ENCODE measurements around the gene EEF2K.

Gene EEF2K

DNA sequence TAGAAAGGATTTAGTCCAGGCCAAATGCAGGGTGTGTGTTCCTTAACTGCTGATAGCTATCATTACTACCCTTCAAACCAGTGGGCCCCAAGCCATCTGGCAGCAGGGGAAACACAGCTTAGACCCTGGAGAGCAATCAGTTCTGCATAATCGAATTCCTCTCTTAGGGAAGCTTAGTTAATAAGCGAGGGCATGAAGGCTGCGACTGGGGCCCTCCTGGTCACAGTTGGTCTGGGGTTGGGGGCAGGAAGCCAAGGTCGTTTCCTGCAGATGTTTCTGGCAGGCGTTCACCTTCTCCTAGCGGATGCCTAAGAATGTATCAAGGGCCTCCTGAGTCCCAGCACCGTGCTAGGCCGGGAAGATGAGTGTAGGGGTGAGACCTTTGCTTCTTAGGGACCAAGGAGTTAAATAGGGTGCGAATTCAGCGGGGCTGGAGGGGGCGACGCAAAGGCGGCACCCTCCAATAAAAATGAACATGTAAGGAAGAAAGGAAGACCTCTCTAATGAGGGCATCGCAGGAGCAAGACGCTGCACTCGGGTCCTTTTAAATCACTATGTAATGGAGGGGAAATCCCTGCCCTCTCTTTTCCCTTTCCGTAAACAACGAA, 16.5 kb upstream of the EEF2K start:
- DNase-seq (ENCODE audit: low read depth) = peak; percentile 53
- H3K4me3 ChIP-seq (ENCODE audit: low read depth, low read length) = peak overlapping the region; percentile 64
- TF ChIP-seq, protein P1, sequence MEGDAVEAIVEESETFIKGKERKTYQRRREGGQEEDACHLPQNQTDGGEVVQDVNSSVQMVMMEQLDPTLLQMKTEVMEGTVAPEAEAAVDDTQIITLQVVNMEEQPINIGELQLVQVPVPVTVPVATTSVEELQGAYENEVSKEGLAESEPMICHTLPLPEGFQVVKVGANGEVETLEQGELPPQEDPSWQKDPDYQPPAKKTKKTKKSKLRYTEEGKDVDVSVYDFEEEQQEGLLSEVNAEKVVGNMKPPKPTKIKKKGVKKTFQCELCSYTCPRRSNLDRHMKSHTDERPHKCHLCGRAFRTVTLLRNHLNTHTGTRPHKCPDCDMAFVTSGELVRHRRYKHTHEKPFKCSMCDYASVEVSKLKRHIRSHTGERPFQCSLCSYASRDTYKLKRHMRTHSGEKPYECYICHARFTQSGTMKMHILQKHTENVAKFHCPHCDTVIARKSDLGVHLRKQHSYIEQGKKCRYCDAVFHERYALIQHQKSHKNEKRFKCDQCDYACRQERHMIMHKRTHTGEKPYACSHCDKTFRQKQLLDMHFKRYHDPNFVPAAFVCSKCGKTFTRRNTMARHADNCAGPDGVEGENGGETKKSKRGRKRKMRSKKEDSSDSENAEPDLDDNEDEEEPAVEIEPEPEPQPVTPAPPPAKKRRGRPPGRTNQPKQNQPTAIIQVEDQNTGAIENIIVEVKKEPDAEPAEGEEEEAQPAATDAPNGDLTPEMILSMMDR (IDR thresholded peaks at IDR 0.05; ENCODE audit: insufficient read depth, low read depth, low read length, missing control alignments) = no peak

DNA sequence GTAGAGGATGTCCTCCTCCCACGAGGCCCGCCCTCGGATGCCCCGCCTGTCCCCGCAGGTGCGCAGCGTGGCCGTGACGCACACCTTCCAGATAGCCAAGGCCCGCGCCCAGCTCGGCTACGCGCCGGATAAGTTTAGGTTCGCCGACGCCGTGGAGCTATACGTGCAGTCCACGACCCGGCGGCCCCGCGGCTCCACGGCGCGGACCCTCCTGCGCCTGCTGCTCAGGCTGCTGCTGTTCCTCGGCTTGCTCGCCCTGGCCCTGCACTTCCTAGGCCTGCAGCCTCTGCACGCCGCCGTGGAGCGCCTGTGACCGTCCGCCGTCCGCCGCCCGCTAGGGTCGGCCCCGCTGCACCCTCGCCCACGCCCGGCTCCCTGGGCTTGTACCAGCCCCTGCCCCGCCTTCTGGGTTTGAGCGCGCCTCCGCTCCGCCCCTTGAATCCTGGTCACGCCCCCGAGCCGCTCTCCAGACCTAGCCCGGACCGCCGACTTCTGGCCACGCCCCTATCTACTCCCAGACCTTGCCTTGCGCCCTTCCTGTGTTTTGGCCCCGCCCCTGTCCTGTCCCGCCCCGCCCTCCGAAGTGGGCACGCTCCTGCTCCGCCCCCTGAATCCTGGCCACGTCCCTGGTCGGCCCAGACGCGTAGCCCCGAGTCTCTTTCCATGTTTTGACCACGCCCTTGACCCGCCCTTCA, 15.8 kb upstream of the EEF2K start:
- peak; percentile 100 for DNase-seq (ENCODE audit: low read depth)
- TF ChIP-seq, protein P1 (IDR thresholded peaks at IDR 0.05; ENCODE audit: insufficient read depth, low read depth, low read length, missing control alignments) = no peak
- peak overlapping the region; percentile 64 for H3K4me3 ChIP-seq (ENCODE audit: low read depth, low read length)

DNA sequence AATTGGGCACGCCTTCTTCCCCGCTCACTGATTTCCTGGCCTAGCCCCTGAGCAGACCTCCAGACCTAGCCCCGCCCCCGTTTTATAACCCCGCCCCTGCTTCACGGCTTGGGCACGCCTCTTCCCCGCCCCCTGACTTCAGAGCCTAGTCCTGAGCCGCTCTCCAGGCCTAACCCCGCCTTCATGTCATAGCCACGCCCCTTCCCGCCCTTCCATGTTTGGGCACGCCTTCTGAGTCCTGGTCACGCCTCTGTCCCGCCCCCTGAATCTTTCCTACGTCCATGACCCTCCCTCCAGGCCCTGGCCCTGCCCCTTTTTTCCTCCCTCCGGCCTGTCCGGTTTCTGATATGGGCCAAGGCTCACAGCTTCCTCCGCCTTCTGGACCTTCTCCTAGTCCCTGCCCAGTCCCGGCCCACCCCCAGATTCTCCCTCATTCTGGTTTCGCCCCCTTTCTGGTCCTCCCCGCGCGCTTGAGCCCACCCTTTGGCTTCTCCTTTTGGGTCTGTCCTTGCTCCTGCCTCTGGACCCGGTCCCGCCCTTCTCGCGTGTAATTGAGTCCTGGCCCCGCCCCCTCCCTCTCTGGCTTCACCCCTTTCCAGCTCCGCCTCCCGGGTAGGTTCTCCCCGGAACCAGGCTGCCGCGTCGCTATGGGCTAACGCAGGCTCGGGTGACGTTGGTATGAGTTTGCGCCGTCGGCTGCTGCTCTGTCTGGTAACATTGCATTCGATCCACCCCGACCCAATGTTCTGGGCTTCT, 15.1 kb upstream of the EEF2K start:
- peak overlapping the region; percentile 82 for H3K4me3 ChIP-seq (ENCODE audit: low read depth, low read length)
- peak; percentile 98 for DNase-seq (ENCODE audit: low read depth)
- TF ChIP-seq, protein P1 (IDR thresholded peaks at IDR 0.05; ENCODE audit: insufficient read depth, low read depth, low read length, missing control alignments) = no peak

DNA sequence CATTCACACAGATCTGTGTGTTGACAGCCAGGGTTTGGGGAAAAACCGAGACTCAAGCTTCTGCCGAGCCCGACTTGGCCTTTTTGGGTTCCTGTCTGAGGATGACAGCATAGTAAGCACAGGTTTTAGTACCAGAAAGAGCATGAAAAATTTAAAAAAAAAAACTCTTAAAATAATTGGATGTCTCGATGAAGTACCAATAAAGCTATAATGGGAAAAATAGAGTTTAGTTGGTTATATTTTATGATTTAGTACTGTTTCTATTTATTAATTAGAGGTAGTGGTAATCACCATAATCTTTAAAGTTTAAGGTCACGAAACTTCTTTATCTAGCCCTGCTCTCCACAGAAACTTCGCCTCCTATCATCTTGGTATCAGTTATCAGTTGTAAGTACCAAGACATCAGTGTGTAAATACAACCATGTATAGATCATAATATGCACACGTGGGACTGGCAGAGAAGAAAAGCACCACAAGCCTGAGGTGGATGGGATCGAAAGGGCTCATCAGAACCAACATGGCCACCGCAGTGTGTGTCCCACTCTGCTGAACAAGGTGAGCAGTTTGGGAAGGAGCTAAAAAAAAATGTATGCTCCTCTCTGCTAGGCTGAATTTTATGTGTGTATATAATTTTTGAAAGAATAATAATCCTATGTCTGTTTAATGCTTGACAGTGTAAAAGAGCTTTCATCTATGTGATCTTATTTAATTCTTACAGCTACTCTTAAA, 14.4 kb upstream of the EEF2K start:
- DNase-seq (ENCODE audit: low read depth) = peak; percentile 72
- TF ChIP-seq, protein P1 (IDR thresholded peaks at IDR 0.05; ENCODE audit: insufficient read depth, low read depth, low read length, missing control alignments) = no peak
- H3K4me3 ChIP-seq (ENCODE audit: low read depth, low read length) = peak overlapping the region; percentile 82

DNA sequence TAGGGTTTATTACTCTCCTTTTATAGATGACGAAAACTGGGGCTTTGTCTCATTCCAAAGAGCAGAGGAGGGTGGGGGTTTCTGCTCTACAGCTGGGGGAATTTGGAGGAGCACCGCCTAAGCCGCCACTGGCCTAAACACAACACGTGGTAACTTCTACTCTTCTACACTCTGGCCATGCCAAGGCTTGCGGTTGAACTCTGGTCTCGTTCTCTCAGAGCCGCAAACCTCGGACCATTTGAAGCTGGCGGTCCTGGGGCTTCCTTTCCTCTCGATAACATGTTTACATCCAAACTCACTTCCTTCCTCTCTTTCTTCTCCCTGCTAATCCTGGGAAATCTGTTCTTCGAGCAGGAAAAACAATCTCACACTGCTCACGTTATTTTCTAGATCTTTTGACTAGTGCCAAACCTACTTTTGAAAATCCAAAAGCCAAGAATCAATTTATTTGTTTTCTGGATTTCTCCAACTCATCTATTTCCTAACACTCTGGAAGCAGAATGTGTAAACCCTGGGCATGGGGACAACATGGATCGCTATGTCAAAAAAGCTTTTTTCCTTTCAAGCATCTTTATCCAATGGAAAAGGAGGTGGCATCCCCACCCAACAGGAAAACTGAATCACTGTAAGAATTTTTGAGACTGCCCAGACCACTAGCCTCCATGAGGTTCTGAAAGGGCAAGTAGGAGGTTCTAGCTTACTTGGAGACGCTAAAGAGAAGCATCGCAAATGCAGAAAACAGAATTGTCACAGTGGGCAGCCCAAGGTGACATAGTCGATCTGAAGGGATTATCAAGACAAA, 13.6 kb upstream of the EEF2K start:
- TF ChIP-seq, protein P1 (IDR thresholded peaks at IDR 0.05; ENCODE audit: insufficient read depth, low read depth, low read length, missing control alignments) = no peak
- H3K4me3 ChIP-seq (ENCODE audit: low read depth, low read length) = peak overlapping the region; percentile 82
- peak; percentile 94 for DNase-seq (ENCODE audit: low read depth)

DNA sequence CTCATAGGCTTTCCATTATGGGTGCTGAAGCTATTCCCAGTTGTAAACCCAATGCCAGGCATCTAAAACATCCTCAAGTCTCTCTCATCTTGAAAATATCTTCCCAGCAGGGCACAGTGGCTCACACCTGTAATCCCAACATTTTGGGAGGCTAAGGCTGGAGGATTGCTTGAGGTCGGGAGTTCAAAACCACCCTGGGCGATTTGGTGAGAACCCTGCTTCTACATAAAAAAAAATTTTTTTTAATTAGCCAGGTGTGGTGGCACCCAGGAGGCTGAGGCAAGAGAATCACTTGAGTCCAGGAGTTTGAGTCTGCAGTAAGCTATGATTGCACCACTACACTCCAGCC, 13.0 kb upstream of the EEF2K start:
- DNase-seq (ENCODE audit: low read depth) = no peak
- no peak overlapping the region for H3K4me3 ChIP-seq (ENCODE audit: low read depth, low read length)
- TF ChIP-seq, protein P1 (IDR thresholded peaks at IDR 0.05; ENCODE audit: insufficient read depth, low read depth, low read length, missing control alignments) = no peak
